Measurements from ENCODE around the gene LHFPL6. TPM values are rescaled to one million over a fixed set of nuclear protein-coding genes. Genes with fewer than 3 reads are reported as not detected.

LHFPL6 gene
- total and polyA plus RNA-seq, 2 experiments from 2014 or later: 7.8 to 9.5 TPM

DNA sequence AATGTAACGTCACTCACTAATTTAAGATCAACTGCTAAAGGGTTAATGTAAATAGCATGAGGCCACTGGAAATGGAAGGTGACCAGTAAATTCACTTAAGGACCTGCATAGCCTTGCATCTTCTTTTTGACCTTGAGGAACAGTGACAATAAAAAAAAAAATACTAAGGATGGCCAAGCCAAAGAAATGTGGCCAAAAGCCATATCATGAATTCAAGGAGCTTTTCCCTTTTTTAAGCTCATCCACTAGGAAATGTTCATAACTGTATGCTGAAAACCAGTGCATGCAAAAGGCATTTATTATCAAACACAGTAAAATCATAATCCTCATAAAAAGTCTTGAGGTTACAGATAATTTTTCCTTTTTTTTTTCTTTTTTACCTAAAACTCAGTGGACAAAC lies 77.5 kb downstream of the LHFPL6 start:
- no peak for DNase-seq (ENCODE audit: low spot score)
- Mint-ChIP-seq H3K36me3 (ENCODE audit: low read depth) (no peaks in the 10 kb centered on the region), H3K27ac (no peak overlapping the region), H3K4me1 (no peaks in the 10 kb centered on the region; the same call in 2 of the 3 replicates), H3K9me3 (no peaks in the 10 kb centered on the region), H3K4me3 (no peak overlapping the region), H3K27me3 (ENCODE audit: insufficient read depth, low read depth, poor library complexity) (no peaks in the 10 kb centered on the region)
- no peaks in the 10 kb centered on the region for H4K20me1 ChIP-seq (replicated peaks; ENCODE audit: insufficient read depth)
- H3K4me2 ChIP-seq: no peak overlapping the region
- no peaks in the 10 kb centered on the region for H3K9me2 ChIP-seq (ENCODE audit: insufficient read depth)
- H3K79me2 ChIP-seq (replicated peaks; ENCODE audit: insufficient read depth): no peaks in the 10 kb centered on the region
- H3F3A ChIP-seq (replicated peaks; ENCODE audit: low read depth): no peaks in the 10 kb centered on the region
- no peaks in the 10 kb centered on the region for H3K27me3 ChIP-seq (ENCODE audit: insufficient read depth)
- TF ChIP-seq ZNF114 (CRISPR knock-in tag; IDR thresholded peaks at IDR 0.05) (no peak), EZH2phosphoT487 (IDR thresholded peaks at IDR 0.05; ENCODE audit: unreplicated experiment) (no peak), NANOG (IDR thresholded peaks at IDR 0.05; ENCODE audit: borderline replicate concordance) (no peak), EZH2 (IDR thresholded peaks at IDR 0.05; ENCODE audit: low read depth, unreplicated experiment) (no peak), JUNB (IDR thresholded peaks at IDR 0.05; ENCODE audit: unreplicated experiment) (no peak), ZNF331 (CRISPR knock-in tag; IDR thresholded peaks at IDR 0.05; ENCODE audit: low read depth) (no peak), POLR2AphosphoS5 (IDR thresholded peaks at IDR 0.05; ENCODE audit: low read depth) (no peak), CREB1 (CRISPR knock-in tag; IDR thresholded peaks at IDR 0.05; ENCODE audit: low read depth) (no peak), STAT1 (IDR thresholded peaks at IDR 0.05; ENCODE audit: unreplicated experiment) (no peak)
- TF ChIP-seq, protein P1, sequence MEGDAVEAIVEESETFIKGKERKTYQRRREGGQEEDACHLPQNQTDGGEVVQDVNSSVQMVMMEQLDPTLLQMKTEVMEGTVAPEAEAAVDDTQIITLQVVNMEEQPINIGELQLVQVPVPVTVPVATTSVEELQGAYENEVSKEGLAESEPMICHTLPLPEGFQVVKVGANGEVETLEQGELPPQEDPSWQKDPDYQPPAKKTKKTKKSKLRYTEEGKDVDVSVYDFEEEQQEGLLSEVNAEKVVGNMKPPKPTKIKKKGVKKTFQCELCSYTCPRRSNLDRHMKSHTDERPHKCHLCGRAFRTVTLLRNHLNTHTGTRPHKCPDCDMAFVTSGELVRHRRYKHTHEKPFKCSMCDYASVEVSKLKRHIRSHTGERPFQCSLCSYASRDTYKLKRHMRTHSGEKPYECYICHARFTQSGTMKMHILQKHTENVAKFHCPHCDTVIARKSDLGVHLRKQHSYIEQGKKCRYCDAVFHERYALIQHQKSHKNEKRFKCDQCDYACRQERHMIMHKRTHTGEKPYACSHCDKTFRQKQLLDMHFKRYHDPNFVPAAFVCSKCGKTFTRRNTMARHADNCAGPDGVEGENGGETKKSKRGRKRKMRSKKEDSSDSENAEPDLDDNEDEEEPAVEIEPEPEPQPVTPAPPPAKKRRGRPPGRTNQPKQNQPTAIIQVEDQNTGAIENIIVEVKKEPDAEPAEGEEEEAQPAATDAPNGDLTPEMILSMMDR (conservative IDR thresholded peaks at IDR 0.05; ENCODE audit: low read depth in 2 of 2): no peak
- TF ChIP-seq, protein P2, sequence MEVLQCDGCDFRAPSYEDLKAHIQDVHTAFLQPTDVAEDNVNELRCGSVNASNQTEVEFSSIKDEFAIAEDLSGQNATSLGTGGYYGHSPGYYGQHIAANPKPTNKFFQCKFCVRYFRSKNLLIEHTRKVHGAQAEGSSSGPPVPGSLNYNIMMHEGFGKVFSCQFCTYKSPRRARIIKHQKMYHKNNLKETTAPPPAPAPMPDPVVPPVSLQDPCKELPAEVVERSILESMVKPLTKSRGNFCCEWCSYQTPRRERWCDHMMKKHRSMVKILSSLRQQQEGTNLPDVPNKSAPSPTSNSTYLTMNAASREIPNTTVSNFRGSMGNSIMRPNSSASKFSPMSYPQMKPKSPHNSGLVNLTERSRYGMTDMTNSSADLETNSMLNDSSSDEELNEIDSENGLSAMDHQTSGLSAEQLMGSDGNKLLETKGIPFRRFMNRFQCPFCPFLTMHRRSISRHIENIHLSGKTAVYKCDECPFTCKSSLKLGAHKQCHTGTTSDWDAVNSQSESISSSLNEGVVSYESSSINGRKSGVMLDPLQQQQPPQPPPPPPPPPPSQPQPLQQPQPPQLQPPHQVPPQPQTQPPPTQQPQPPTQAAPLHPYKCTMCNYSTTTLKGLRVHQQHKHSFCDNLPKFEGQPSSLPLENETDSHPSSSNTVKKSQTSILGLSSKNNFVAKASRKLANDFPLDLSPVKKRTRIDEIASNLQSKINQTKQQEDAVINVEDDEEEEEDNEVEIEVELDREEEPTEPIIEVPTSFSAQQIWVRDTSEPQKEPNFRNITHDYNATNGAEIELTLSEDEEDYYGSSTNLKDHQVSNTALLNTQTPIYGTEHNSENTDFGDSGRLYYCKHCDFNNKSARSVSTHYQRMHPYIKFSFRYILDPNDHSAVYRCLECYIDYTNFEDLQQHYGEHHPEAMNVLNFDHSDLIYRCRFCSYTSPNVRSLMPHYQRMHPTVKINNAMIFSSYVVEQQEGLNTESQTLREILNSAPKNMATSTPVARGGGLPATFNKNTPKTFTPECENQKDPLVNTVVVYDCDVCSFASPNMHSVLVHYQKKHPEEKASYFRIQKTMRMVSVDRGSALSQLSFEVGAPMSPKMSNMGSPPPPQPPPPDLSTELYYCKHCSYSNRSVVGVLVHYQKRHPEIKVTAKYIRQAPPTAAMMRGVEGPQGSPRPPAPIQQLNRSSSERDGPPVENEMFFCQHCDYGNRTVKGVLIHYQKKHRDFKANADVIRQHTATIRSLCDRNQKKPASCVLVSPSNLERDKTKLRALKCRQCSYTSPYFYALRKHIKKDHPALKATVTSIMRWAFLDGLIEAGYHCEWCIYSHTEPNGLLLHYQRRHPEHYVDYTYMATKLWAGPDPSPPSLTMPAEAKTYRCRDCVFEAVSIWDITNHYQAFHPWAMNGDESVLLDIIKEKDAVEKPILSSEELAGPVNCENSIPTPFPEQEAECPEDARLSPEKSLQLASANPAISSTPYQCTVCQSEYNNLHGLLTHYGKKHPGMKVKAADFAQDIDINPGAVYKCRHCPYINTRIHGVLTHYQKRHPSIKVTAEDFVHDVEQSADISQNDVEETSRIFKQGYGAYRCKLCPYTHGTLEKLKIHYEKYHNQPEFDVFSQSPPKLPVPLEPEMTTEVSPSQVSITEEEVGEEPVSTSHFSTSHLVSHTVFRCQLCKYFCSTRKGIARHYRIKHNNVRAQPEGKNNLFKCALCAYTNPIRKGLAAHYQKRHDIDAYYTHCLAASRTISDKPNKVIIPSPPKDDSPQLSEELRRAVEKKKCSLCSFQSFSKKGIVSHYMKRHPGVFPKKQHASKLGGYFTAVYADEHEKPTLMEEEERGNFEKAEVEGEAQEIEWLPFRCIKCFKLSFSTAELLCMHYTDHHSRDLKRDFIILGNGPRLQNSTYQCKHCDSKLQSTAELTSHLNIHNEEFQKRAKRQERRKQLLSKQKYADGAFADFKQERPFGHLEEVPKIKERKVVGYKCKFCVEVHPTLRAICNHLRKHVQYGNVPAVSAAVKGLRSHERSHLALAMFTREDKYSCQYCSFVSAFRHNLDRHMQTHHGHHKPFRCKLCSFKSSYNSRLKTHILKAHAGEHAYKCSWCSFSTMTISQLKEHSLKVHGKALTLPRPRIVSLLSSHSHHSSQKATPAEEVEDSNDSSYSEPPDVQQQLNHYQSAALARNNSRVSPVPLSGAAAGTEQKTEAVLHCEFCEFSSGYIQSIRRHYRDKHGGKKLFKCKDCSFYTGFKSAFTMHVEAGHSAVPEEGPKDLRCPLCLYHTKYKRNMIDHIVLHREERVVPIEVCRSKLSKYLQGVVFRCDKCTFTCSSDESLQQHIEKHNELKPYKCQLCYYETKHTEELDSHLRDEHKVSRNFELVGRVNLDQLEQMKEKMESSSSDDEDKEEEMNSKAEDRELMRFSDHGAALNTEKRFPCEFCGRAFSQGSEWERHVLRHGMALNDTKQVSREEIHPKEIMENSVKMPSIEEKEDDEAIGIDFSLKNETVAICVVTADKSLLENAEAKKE (CRISPR knock-in tag; IDR thresholded peaks at IDR 0.05): no peak
- TF ChIP-seq, protein P3, sequence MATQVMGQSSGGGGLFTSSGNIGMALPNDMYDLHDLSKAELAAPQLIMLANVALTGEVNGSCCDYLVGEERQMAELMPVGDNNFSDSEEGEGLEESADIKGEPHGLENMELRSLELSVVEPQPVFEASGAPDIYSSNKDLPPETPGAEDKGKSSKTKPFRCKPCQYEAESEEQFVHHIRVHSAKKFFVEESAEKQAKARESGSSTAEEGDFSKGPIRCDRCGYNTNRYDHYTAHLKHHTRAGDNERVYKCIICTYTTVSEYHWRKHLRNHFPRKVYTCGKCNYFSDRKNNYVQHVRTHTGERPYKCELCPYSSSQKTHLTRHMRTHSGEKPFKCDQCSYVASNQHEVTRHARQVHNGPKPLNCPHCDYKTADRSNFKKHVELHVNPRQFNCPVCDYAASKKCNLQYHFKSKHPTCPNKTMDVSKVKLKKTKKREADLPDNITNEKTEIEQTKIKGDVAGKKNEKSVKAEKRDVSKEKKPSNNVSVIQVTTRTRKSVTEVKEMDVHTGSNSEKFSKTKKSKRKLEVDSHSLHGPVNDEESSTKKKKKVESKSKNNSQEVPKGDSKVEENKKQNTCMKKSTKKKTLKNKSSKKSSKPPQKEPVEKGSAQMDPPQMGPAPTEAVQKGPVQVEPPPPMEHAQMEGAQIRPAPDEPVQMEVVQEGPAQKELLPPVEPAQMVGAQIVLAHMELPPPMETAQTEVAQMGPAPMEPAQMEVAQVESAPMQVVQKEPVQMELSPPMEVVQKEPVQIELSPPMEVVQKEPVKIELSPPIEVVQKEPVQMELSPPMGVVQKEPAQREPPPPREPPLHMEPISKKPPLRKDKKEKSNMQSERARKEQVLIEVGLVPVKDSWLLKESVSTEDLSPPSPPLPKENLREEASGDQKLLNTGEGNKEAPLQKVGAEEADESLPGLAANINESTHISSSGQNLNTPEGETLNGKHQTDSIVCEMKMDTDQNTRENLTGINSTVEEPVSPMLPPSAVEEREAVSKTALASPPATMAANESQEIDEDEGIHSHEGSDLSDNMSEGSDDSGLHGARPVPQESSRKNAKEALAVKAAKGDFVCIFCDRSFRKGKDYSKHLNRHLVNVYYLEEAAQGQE (IDR thresholded peaks at IDR 0.05; ENCODE audit: unreplicated experiment): no peak
- TF ChIP-seq, protein P4, sequence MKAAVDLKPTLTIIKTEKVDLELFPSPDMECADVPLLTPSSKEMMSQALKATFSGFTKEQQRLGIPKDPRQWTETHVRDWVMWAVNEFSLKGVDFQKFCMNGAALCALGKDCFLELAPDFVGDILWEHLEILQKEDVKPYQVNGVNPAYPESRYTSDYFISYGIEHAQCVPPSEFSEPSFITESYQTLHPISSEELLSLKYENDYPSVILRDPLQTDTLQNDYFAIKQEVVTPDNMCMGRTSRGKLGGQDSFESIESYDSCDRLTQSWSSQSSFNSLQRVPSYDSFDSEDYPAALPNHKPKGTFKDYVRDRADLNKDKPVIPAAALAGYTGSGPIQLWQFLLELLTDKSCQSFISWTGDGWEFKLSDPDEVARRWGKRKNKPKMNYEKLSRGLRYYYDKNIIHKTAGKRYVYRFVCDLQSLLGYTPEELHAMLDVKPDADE (IDR thresholded peaks at IDR 0.05): no peak
- ATAC-seq: no peak
- no peak overlapping the region for H3K4me3 ChIP-seq
- H2AFZ ChIP-seq: no peak overlapping the region
- no peak overlapping the region for H3K27ac ChIP-seq (ENCODE audit: low read depth)
- H3K36me3 ChIP-seq (ENCODE audit: insufficient read depth): no peaks in the 10 kb centered on the region
- no peaks in the 10 kb centered on the region for H3K4me1 ChIP-seq (ENCODE audit: insufficient read depth)

Measured in GM23338 (cell line).